Endothelial cell of umbilical vein (primary cell): ENCODE results near the gene ROBO2. TPM values are rescaled to one million over a fixed set of nuclear protein-coding genes. Genes with fewer than 3 reads are reported as not detected.

Experiments used
- BruUV-seq: library from RNA; stranded (reverse); fragments of 400-500 nt; replicated peaks from 2 replicates; lab custom pipeline; 2021; lab: Mats Ljungman, UMichigan
- CTCF ChIA-PET: fragments of 300-600, 350-600 bp; sonication (Branson Sonifier 250); formaldehyde crosslinking; loops from one replicate; lab custom pipeline; 2021; ENCODE audit warnings: antibody characterized with exemption, inconsistent platforms; lab: Charles Lee
- POLR2A ChIA-PET: fragments of 300-600, 350-600 bp; sonication (Branson Sonifier 250); formaldehyde crosslinking; loops from one replicate; lab custom pipeline; 2021; ENCODE audit warnings: antibody characterized with exemption, inconsistent platforms; lab: Charles Lee
- DNase-seq: peaks from one replicate; pipeline ENCODE4 v3.0.0-alpha.2; 2011; ENCODE audit warnings: low read depth, low spot score
- FAIRE-seq: peaks from 2 replicates; lab custom pipeline; 2011; peaks lifted over from hg19 to GRCh38; lab: Jason Lieb, UNC
- H2AFZ ChIP-seq: 2 replicates; pipeline ENCODE4 v1.6.0; 2012; ENCODE audit warnings: low read depth, low read length, control low read depth, inconsistent platforms
- H3K27ac ChIP-seq: 2 replicates; pipeline ENCODE4 v1.5.1; 2011; ENCODE audit warnings: low read depth, mild to moderate bottlenecking, control low read depth, low read length, moderate library complexity; ENCODE audit not compliant: insufficient read depth
- H3K27me3 ChIP-seq, 2 experiments: 2 replicates each; pipeline versions ENCODE4 v1.6.0 to v1.6.1; 2011; ENCODE audit warnings: low read length in 2 of 2, mixed read lengths in 1 of 2; ENCODE audit not compliant: control insufficient read depth in 2 of 2, insufficient read depth in 2 of 2
- H3K36me3 ChIP-seq, 2 experiments: 2 replicates in 1 of 2; 3 replicates in 1 of 2; pipeline ENCODE4 v1.5.1; 2011; ENCODE audit warnings: low read length in 2 of 2, mild to moderate bottlenecking in 1 of 2, moderate library complexity in 1 of 2; ENCODE audit not compliant: control insufficient read depth in 2 of 2, insufficient read depth in 2 of 2; ENCODE audit errors: extremely low read depth in 1 of 2
- H3K4me1 ChIP-seq: 3 replicates; pipeline ENCODE4 v1.5.1; 2011; ENCODE audit warnings: mild to moderate bottlenecking, low read length; ENCODE audit not compliant: control insufficient read depth, insufficient read depth; ENCODE audit errors: extremely low read depth
- H3K4me2 ChIP-seq: 2 replicates; pipeline ENCODE4 v1.6.1; 2011; ENCODE audit warnings: low read length, control low read depth, mixed read lengths; ENCODE audit not compliant: insufficient read depth
- H3K4me3 ChIP-seq, 3 experiments: fragments of 200-600 bp in 1 of 3; sonication (generic), shearing (Covaris generic) in 1 of 3; replicated peaks in 1 of 3; 2 replicates each; pipeline ENCODE4 v1.5.1; 2011 to 2016; ENCODE audit warnings: control low read depth in 3 of 3, low read length in 3 of 3, mild to moderate bottlenecking in 2 of 3, inconsistent platforms in 1 of 3, low read depth in 1 of 3, moderate library complexity in 1 of 3; ENCODE audit not compliant: insufficient read depth in 1 of 3
- H3K79me2 ChIP-seq: 2 replicates; pipeline ENCODE4 v1.6.0; 2012; ENCODE audit warnings: low read length, inconsistent platforms; ENCODE audit not compliant: control insufficient read depth, insufficient read depth
- H3K9ac ChIP-seq: replicated peaks from 2 replicates; pipeline ENCODE3; 2011; ENCODE audit warnings: low read length, control low read depth; ENCODE audit not compliant: insufficient read depth; ENCODE audit errors: extremely low read depth
- H3K9me1 ChIP-seq: replicated peaks from 3 replicates; pipeline ENCODE4 v1.6.0; 2011; ENCODE audit warnings: mild to moderate bottlenecking, low read length; ENCODE audit not compliant: control insufficient read depth, insufficient read depth; ENCODE audit errors: extremely low read depth
- H3K9me3 ChIP-seq: replicated peaks from 2 replicates; pipeline ENCODE4 v1.5.1; 2012; ENCODE audit warnings: low read length, inconsistent platforms; ENCODE audit not compliant: control insufficient read depth, insufficient read depth
- H4K20me1 ChIP-seq: replicated peaks from 2 replicates; pipeline ENCODE3; 2011; ENCODE audit warnings: mild to moderate bottlenecking, low read length; ENCODE audit not compliant: control insufficient read depth, insufficient read depth; ENCODE audit errors: extremely low read depth
- EZH2 ChIP-seq: IDR thresholded peaks from 2 replicates; pipeline ENCODE4 v1.6.1; 2012; ENCODE audit warnings: borderline replicate concordance, low read depth, mild to moderate bottlenecking, moderate library complexity, low read length, inconsistent platforms; ENCODE audit not compliant: severe bottlenecking
- FOS ChIP-seq: IDR thresholded peaks from 2 replicates; pipeline ENCODE4 v1.6.1; 2011; ENCODE audit warnings: mild to moderate bottlenecking, low read length, moderate library complexity, borderline replicate concordance; ENCODE audit not compliant: insufficient read depth
- GATA2 ChIP-seq: IDR thresholded peaks from 2 replicates; pipeline ENCODE4 v1.7.0; 2011; ENCODE audit warnings: low read depth, mild to moderate bottlenecking, moderate library complexity, mixed read lengths, low read length; ENCODE audit not compliant: insufficient read length, insufficient read depth
- JUN ChIP-seq: IDR thresholded peaks from 2 replicates; pipeline ENCODE4 v1.6.1; 2011; ENCODE audit warnings: borderline replicate concordance, low read depth; ENCODE audit not compliant: insufficient read length, insufficient read depth
- MYC ChIP-seq: IDR thresholded peaks from one replicate; pipeline ENCODE4 v1.6.1; 2011; ENCODE audit warnings: mild to moderate bottlenecking, low read depth, low read length
- POLR2A ChIP-seq: IDR thresholded peaks from 2 replicates; pipeline ENCODE4 v1.6.1; 2012; ENCODE audit warnings: low read depth, mild to moderate bottlenecking, control low read depth, low read length
- POLR2AphosphoS5 ChIP-seq: IDR thresholded peaks from 2 replicates; pipeline ENCODE4 v1.6.1; 2012; ENCODE audit warnings: low read depth, mild to moderate bottlenecking, control low read depth, low read length, moderate library complexity; ENCODE audit not compliant: insufficient read depth
- dilution Hi-C: fragments of 300-500 bp; cut with MboI; formaldehyde crosslinking; loops from one replicate; pipeline ENCODE4 v1.15.0; 2019; ENCODE audit warnings: low sequenced_read_pairs; ENCODE audit not compliant: extremely low pct_ligation_motif_present
- intact Hi-C: fragments of 100-400 bp; cut with micrococcal nuclease; formaldehyde crosslinking; loops from one replicate; pipeline ENCODE4 v1.10.0; 2022
- polyA plus RNA-seq, 4 experiments: library from polyadenylated mRNA; depleted of rRNA in 3 of 4; stranded (reverse) in 3 of 4; unstranded in 1 of 4; fragments of >200 nt; gene quantifications; 2 replicates each; pipeline versions ENCODE4 v1.2.1 to v1.2.3, GENCODE V29; 2011 to 2012; ENCODE audit warnings: missing spikeins in 1 of 4
- total RNA-seq: library from RNA; stranded (reverse); gene quantifications from 2 replicates; pipeline ENCODE4 v1.2.3, GENCODE V29; 2021
- TF ChIP-seq, protein P1 (sequence below), 2 donors: IDR thresholded peaks; 1 replicate in 1 of 2; 2 replicates in 1 of 2; pipeline ENCODE4 v1.5.1; 2011; ENCODE audit warnings: low read length in 2 of 2, mild to moderate bottlenecking in 2 of 2, moderate library complexity in 2 of 2, control low read depth in 1 of 2, inconsistent platforms in 1 of 2, low read depth in 1 of 2; ENCODE audit not compliant: insufficient read depth in 1 of 2; ENCODE audit errors: extremely low read depth in 1 of 2
- TF ChIP-seq, protein P2 (sequence below): IDR thresholded peaks from 2 replicates; pipeline ENCODE4 v1.6.1; 2011; ENCODE audit not compliant: insufficient read depth, insufficient read length

Gene ROBO2
- total and polyA plus RNA-seq, 2 donors (not counting 3 experiments of a cell fraction or from before 2014, with no cell fraction given) = not detected

- intact Hi-C loops = no loop called here
- dilution Hi-C loops = no loop called here
- Histone ChIP-seq H3K9ac (no peak overlapping the region), H3K9me1 (no peaks in the 10 kb centered on the region), H3K4me1 (no peaks in the 10 kb centered on the region), H4K20me1 (no peaks in the 10 kb centered on the region), H3K79me2 (no peaks in the 10 kb centered on the region), H2AFZ (no peak overlapping the region), H3K4me2 (no peak overlapping the region), H3K27me3 (no peaks in the 10 kb centered on the region), H3K27ac (no peak overlapping the region), H3K9me3 (peaks cover 2% of the 10 kb centered on the region), H3K36me3 (no peaks in the 10 kb centered on the region), H3K4me3 (no peak overlapping the region)
- ChIA-PET CTCF (no interaction called here), POLR2A (no interaction called here)
- BruUV-seq = no TSS peak
- TF ChIP-seq POLR2AphosphoS5 = no peak
- TF ChIP-seq EZH2 = no peak
- TF ChIP-seq FOS = no peak
- TF ChIP-seq, protein P1, sequence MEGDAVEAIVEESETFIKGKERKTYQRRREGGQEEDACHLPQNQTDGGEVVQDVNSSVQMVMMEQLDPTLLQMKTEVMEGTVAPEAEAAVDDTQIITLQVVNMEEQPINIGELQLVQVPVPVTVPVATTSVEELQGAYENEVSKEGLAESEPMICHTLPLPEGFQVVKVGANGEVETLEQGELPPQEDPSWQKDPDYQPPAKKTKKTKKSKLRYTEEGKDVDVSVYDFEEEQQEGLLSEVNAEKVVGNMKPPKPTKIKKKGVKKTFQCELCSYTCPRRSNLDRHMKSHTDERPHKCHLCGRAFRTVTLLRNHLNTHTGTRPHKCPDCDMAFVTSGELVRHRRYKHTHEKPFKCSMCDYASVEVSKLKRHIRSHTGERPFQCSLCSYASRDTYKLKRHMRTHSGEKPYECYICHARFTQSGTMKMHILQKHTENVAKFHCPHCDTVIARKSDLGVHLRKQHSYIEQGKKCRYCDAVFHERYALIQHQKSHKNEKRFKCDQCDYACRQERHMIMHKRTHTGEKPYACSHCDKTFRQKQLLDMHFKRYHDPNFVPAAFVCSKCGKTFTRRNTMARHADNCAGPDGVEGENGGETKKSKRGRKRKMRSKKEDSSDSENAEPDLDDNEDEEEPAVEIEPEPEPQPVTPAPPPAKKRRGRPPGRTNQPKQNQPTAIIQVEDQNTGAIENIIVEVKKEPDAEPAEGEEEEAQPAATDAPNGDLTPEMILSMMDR (IDR thresholded peaks at IDR 0.05; ENCODE audit: extremely low read depth in 1 of 2, insufficient read depth in 1 of 2, low read depth in 1 of 2, low read length in 2 of 2) = no peak
- TF ChIP-seq POLR2A = no peak
- no peak for TF ChIP-seq JUN
- FAIRE-seq (no peak), DNase-seq (no peak)
These were observed 340.2 kb downstream of the ROBO2 start for GRCh38 chr3:77380136-77380535.

DNA sequence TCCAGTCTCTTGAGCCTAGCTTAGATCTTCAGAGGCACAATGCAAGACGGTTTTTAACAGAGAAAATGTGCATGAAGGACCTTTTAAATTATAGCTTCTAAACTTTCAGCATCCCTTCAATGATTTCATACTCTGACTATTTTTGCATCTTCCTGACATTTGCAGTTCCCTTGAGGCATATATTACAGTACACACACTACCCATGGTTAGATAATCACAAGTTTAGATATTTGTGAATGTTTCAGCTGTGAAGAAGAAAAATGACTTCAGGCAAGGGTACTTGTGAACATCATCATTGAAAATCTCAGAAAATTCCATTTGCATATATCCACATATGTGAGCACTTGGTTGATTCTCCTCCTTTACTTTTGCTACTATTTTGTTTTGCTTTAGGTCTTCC lies 341.5 kb downstream of the ROBO2 start:
- Histone ChIP-seq H3K27ac (no peak overlapping the region), H4K20me1 (no peaks in the 10 kb centered on the region), H2AFZ (no peak overlapping the region), H3K9ac (no peak overlapping the region), H3K27me3 (no peaks in the 10 kb centered on the region), H3K9me3 (peaks cover 2% of the 10 kb centered on the region), H3K4me1 (no peaks in the 10 kb centered on the region), H3K36me3 (no peaks in the 10 kb centered on the region), H3K4me3 (no peak overlapping the region), H3K4me2 (no peak overlapping the region), H3K79me2 (no peaks in the 10 kb centered on the region), H3K9me1 (no peaks in the 10 kb centered on the region)
- ChIA-PET POLR2A (no interaction called here), CTCF (no interaction called here)
- intact Hi-C loops = no loop called here
- no peak for DNase-seq
- TF ChIP-seq POLR2AphosphoS5 (no peak), POLR2A (no peak), EZH2 (no peak), FOS (no peak), GATA2 (no peak), JUN (no peak), MYC (no peak)
- TF ChIP-seq, protein P2, sequence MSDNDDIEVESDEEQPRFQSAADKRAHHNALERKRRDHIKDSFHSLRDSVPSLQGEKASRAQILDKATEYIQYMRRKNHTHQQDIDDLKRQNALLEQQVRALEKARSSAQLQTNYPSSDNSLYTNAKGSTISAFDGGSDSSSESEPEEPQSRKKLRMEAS = no peak
- TF ChIP-seq, protein P1 (IDR thresholded peaks at IDR 0.05; ENCODE audit: extremely low read depth in 1 of 2, insufficient read depth in 1 of 2, low read depth in 1 of 2, low read length in 2 of 2) = no peak
- FAIRE-seq = no peak
- dilution Hi-C loops = no loop called here
- no TSS peak for BruUV-seq
